ENCODE data around the gene PHETA1.

- TF ChIP-seq POLR2A (IDR thresholded peaks at IDR 0.05), result no peak
- TF ChIP-seq, protein P1, sequence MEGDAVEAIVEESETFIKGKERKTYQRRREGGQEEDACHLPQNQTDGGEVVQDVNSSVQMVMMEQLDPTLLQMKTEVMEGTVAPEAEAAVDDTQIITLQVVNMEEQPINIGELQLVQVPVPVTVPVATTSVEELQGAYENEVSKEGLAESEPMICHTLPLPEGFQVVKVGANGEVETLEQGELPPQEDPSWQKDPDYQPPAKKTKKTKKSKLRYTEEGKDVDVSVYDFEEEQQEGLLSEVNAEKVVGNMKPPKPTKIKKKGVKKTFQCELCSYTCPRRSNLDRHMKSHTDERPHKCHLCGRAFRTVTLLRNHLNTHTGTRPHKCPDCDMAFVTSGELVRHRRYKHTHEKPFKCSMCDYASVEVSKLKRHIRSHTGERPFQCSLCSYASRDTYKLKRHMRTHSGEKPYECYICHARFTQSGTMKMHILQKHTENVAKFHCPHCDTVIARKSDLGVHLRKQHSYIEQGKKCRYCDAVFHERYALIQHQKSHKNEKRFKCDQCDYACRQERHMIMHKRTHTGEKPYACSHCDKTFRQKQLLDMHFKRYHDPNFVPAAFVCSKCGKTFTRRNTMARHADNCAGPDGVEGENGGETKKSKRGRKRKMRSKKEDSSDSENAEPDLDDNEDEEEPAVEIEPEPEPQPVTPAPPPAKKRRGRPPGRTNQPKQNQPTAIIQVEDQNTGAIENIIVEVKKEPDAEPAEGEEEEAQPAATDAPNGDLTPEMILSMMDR (IDR thresholded peaks at IDR 0.05), result no peak
Measured at GRCh38 chr12:111344254-111344875, 24.5 kb downstream of the PHETA1 start.
